Stimulated activated CD4-positive, alpha-beta T cell treated with anti-CD3 and anti-CD28 coated beads, Interleukin-2, amount 100 ng/mL, for 48 hours (primary cell): ENCODE results near the gene TOP3A.
"Not testable (repeated sequence)": the region's sequence is repeated elsewhere in the genome, so short reads cannot be mapped to it uniquely, and the experiment has no call there.

Experiments
- DNase-seq, 2 donors: peaks; one replicate each; pipeline ENCODE4 v3.0.0-alpha.2; 2020

The TOP3A gene

DNA sequence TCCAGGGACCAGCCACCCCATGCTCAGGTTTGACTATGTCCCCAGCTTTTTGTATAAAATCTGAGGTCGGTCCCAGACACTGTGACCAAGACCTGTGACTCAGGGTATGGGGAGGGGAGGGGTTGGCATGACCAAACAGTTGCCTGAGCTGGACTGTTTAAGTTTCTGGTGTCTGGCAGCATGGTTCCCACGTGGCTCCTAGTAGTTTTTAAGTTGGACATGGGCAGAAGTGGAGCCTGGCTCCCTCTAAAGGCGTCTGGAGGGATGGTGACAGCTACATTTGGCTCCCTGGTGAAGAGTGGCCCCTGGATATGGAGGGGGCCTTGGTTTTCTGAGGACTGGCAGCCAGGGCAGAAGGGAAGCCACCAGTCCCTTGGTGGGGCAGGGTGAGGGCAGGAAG, 8.2 kb upstream of the TOP3A start:
- no peak for DNase-seq

DNA sequence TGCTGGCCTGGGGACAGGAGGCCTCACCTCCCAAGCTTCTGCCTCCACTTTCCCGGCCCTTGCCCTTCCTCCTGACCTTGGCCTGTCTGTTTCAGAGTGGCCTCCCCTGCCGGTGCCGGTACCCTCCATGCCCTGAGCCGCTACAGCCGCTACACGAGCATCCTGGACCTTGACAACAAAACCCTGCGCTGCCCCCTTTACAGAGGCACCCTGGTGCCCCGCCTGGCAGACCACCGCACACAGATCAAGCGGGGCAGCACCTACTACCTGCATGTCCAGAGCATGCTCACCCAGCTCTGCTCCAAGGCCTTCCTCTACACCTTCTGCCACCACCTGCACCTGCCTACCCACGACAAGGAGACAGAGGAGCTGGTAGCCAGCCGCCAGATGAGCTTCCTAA, 7.7 kb upstream of the TOP3A start:
- no peak for DNase-seq

DNA sequence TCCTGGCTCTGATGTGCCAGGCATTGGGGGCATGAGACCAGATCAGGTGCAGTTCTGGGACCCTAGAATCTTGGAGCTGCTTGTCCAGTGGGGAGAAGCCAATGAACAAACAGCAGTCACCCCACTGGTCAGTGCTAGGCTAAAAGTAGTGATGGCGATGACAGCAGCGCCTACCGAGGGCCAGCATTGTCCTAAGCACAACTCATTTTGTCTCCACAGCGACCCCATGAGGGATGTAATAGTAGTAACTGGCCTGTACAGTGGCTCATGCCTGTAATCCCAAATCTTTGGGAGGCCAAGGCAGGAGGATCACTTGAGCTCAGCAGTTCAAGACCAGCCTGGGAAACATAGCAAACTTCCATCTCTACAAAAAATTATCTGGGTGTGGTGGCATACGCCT, 6.5 kb upstream of the TOP3A start:
- no peak for DNase-seq

DNA sequence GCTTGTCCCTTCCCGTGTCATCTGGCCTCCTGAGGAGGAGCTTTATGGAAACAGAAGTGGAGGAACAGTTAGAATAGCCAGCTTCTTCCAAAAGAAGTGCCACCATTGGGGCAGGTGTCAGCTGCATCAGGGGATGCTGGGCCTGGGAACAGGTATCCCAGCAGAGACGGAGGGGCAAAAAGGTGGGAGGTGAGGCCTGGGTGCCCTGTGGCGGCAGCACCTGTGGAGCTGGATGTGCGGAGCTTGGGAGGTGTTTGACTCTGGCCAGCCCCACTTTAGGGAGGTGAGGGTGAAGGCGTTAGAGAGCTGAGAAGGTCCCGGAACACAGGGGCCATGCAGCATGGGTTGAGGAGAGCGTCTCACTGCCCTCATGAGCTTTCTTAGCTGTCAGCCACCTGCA, 5.5 kb upstream of the TOP3A start:
- no peak for DNase-seq

DNA sequence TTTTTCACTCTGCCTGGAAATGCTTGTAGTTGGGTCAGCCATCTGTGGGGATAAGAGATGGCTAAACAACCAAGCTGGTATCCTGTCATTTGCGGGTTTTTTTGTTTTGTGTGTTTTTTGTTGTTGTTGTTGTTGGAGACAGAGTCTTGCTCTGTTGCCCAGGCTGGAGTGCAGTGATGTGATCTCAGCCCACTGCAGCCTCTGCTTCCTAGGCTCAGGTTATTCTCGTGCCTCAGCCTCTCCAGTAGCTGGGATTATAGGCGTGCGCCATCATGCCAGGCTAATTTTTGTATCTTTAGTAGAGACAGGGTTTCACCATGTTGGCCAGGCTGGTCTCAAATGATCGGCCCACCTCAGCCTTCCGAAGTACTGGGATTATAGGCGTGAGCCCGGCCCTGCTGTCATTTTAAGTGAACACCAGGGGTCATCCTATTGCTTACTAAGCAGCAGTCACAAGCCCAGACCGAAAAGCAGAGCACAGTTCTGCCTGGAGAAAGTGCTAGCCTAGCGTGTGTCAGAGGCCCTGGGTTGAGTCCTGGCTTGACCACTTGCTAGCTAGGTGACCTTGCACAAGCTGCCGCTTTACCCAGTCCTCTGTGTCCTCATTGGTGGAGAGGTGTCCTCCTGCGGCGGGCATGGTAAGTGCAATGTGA, 4.9 kb upstream of the TOP3A start:
- no peak for DNase-seq

DNA sequence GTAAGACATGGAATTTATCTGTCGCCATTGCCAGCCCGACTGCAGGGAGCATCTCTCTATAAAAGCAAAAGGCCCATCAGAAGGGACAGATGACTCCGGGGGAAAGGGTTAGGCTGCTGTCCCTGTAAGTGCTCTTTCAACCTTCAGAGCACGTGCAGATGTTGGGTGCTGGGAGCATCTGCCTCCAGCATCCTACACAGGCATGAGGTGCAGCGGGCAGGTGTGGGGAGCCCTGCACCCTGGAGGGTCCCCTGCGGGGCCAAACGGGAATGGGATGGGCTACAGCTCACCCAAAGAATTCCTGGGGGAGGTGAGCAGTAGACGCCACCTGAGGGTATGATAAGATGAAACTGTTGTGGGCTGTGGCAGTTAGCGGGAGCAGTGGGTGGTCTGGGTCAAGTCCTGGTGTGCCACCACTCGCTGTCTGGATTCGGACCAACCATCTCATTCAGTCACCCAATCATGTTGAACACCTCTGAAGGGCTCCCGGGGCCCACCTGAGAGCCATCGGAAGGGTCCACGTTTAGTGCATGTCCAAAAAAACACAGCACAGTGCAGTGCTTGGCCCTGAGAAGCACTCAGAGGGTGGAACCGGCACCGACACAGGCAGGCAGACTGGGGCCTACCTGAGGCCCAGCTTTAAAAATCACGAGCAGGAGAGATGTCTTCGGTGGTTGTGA, 4.1 kb upstream of the TOP3A start:
- no peak for DNase-seq

DNA sequence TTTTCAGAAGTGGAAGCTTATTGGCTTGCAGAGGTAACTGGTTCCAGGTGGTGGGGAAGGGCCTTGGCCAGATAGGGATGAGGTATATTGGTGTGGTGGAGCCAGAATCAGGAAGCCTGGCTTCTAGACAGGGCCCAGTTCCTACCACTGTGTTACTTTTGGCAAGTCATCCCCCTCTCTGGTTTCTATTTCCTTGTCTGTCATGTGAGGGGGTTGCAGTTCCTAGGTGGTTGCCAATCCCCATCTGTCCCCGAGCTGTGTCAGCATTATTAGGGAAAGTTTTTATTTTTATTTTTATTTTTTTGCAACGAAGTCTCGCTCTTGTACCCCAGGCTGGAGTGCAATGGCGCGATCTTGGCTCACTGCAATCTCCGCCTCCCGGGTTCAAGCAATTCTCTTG, 3.3 kb upstream of the TOP3A start:
- no peak for DNase-seq

DNA sequence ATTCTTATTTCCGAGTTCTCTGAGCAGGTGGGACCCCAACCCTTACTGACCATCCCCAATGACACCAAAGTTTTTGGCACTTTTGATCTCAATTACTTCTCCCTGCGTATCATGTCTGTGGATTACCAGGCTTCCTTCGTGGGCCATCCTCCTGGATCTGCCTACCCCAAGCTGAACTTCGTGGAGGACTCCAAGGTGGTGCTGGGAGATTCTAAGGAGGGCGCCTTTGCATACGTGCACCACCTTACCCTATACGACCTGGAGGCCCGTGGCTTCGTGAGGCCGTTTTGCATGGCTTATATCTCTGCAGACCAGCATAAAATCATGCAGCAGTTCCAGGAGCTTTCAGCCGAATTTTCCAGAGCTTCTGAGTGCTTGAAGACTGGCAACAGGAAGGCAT, 1.2 kb upstream of the TOP3A start:
- no peak for DNase-seq

DNA sequence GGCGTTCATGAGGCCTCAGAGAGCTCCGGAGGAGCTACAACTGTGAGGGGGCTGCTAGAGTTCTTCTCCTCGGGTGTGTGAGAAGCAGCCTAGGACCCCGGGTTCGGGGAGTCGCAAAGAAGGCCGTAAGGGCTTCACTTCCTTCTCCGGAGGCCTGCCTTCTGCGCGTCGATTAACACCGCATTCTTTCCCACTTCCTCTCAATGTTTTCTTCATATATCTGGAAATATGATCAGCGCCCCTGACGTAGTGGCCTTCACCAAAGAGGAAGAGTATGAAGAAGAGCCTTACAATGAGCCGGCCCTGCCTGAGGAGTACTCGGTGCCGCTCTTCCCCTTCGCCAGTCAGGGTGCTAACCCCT, 748 bp upstream of the TOP3A start:
- DNase-seq = no peak

DNA sequence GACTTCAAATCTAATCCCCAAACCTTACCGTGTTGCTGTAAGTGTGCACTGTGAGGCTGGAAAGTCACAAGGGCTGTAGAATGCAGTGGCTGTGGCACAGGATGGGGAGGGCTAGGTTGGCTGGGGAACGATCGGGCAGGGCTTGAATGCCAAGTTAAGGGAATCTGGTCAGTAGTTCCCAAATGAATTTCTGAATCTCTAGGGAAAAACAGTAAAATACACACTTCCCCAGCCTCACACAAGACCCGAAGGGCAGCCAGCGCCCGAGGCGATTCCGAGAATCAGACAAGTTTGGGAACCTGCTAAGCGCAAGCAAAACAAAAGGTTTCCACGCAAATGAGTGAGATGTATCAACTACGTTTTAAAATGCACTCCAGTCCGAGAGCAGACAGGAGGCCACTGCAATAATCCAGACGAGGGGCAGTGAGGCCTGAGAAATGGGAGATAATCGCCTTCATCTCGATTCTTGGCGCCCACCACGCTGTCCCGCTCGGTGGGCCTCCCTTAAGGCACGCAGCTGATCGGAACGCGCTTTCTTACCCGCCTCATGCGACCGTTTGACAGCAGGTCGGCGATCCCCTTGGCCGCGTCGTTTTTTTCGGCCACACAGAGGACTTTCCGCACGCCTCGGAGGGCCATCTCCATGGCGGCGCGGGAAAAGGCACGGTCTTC, 599 bp downstream of the TOP3A start:
- no peak for DNase-seq

DNA sequence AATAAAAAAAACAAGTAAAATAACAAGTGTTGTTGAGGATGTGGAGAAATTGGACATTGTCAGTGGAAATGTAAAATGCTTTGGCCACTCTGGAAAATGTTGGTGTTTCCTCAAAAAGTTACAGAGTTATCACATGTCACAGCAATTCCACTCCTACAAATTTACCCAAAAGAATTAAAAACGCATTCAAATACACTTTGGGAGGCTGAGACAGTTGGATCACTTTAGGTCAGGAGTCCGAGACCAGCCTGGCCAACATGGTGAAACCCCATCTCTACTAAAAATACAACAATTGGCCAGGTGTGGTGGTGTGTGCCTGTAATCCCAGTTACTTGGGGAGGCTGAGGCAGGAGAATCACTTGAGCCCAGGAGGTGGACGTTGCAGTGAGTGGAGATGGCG, 5.6 kb downstream of the TOP3A start:
- DNase-seq = no peak

DNA sequence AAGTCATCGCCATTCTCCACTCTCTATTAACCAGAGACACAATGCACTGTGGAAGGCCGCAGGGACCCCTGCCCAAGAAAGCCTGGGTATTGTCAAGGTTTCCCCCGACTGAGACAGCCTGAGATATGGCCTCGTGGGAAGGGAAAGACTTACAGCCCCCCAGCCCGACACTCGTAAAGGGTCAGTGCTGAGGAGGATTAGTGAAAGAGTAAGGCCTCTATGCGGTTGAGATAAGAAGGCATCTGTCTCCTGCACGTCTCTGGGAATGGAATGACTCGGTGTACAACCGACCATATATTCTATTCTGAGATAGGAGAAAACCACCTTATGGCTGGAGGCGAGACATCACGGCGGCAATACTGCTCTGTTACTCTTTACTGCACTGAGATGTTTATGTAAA, 11.6 kb downstream of the TOP3A start:
- DNase-seq = not testable (repeated sequence)

DNA sequence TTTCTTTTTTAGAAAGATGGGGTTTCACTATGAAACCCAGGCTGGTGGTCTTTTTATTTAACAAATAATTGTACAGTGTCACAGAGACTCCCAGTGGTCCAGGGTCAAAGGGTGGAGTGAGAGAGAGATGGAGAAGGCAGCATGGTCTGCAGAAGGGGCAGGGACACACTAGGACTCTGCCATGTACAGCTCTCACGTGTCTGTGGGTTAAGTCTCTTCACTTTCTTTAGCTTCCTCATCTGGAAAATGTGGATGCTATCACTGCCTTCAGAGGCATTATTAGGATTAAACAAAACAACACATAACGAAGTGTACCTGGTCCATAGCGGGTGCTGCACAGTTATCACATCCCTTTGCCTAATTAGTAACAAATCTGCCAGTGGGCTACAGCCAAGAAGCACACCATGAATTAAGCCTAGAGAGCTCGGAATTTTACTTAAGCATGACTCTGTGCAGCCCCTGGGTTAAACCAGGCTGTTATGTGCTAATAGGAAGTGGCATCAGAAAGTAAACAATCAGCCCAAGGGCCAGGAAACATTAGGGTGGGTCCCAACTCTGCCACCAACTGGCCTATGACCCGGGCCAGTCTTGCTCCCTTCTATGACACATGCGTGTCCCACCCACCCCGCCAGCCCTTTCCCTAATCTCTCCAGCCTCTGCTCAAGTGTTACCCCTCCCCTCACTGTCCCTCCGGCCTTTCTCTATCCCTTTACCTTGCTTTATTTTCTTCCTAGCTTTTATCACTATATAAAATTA, 13.9 kb downstream of the TOP3A start:
- DNase-seq = no peak

DNA sequence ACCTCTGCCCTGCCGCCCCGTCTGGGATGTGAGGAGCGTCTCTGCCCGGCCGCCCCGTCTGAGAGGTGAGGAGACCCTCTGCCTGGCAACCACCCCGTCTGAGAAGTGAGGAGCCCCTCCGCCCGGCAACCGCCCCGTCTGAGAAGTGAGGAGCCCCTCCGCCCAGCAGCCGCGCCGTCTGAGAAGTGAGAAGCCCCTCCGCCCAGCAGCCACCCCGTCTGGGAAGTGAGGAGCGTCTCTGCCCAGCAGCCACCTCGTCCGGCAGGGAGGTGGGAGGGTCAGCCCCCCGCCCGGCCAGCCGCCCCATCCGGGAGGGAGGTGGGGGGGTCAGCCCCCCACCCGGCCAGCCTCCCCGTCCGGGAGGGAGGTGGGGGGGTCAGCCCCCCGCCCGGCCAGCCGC, 16.7 kb downstream of the TOP3A start:
- DNase-seq = not testable (repeated sequence)

DNA sequence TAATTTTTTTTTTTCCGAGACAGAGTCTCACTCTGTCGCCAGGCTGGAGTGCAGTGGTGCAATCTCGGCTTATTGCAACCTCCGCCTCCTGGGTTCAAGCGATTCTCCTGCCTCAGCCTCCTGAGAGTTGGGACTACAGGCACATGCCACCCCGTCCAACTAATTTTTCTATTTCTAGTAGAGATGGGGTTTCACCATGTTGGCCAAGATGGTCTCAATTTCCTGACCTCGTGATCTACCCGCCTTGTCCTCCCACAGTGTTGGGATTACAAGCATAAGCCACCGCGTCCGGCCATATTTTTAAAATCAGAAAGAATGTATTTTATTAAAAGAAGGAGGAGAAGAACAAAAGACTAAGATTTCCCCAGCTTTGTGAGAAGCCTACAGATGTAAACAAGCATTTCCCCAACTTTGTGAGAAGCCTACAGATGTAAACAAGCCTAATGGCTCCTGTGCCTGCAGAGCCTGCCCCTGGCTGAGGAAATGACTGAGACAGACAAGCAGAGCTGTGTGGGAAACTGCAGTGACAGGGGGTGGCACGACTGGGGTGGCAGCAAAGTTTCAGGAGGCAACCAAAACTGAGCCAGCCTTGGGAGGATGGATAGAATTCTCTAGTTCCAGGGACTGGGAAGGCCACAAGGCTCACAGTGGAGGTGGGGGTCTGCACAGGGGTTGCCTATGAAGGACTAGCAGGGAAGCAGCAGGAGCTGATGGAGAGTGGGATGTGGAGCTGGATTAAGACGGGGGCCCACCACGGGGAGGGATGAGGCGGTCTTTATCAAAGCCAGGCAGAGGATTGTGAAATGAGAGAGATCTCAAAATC, 22.9 kb downstream of the TOP3A start:
- no peak for DNase-seq

DNA sequence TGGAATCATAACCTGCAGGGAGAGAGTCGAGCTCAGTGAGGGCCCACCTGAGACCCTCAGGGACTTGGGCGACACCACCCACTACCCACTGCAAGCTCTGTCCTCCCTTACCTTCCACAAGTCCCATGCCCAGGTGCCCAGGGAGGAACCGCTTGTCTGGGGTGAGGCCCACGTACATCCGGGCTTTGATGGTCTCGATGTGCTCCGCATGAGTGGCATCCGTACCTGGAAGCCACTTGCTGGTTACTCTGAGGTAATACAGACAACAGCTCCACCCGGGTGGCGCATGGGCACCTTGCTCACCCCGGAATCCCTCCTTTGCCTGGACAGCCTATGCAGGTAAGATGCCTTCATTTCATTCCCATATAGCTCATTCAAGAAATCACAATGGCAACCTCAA, 29.5 kb downstream of the TOP3A start:
- no peak for DNase-seq

DNA sequence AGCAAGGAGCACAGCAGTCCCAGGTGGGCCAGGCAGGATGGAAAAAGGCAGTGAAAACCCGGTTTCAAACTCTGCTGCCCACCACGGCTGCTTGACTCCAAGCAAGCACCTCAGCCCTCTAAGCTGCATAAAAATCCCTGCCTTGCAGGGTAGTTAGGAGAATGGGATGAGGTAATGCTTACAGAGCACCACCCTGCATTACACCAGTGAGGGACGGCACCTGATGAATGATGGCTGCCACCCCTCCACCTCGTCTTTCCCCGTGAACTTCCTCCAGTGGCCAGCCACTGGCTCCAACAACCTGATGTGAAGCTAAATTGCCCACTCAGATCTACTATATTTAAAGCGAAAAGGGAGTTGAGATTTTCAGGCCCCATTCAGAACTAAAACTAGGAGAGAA, 33.0 kb downstream of the TOP3A start:
- no peak for DNase-seq

DNA sequence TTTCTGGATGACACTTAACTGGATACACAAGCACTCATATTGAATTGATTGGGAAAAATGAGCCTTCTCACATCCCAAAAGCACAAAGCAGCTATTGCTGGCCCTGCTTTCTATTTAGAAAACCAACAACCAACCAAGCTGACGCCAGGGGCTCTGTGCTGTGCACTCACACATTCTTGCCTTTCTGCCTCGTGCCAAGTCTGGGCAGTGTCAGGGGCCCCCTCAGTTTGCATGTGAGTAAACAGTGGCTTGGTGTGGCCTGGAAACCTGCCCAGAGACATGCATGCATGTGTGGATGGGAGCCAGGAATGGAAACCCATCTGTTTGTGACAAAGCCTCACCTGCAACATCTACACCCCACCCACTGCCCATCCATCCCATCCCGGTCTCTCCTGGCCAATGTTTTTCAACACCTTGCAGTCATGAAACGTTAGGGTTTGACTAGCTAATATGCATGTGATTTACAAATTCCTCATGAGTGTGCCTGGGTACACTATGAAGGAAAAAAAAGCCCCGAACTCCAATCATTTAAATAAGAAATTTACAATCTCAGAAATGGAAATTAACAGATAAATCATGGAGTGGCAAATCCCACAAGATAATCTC, 33.9 kb downstream of the TOP3A start:
- no peak for DNase-seq

DNA sequence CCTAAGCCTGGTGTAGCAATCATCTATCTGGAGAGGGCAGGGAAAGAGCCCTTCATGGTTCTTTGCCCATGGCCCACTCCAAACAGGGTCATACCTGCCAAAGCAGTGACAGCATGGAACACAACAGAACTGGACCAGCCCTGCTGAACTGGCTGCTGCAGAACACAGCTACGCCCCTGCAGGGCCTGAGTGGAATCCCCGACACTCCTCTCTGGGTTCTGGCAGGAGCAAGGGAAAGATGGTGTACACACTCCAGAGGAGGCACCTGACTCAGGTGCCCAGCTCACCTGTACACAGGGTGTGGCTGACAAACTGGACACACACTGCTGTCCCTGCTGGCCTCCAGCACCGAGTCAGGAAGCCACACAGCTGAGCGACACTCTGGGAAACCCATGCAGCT, 34.5 kb downstream of the TOP3A start:
- no peak for DNase-seq

DNA sequence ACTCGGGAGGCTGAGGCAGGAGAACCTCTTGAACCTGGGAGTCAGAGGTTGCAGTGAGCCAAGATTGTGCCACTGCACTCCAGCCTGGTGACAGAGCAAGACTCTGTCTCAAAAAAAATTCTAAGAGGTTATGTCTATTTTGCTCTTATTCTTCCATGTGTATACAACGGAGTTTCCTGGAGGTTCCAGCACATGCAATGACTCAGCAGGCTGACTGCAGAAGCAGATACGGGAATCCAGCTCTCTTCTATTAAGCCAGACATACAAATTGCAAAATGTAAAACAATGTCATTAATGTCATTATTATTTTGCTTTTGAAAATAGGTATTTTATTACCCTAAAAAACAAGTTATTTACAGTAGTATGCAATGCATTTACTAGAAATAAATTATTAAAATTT, 35.9 kb downstream of the TOP3A start:
- no peak for DNase-seq

DNA sequence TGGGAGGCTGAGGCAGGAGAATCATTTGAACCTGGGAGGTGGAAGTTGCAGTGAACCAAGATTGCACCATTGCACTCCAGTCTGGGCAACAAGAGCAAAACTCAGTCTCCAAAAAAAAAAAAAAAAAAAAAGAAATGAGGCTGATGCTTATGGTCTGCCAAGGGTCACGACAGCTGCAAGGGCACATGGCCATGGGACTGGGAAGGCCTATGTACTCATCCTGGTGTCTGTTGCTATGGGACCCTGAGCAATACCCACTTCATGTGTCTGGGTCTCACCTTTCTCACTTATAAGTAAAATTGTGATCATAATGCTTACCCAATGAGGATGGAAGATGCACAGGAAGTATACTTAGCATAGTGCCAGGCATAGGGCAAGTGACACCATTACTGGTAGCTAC, 37.7 kb downstream of the TOP3A start:
- no peak for DNase-seq
